H9 (cell line): ENCODE data around the gene SLC5A2. TPM values are rescaled to one million over a fixed set of nuclear protein-coding genes. Genes with fewer than 3 reads are reported as not detected.
A peak's percentile ranks its signal among the peaks of the same experiment; 100 is the strongest.
"Not testable (repeated sequence)": the region's sequence is repeated elsewhere in the genome, so short reads cannot be mapped to it uniquely, and the experiment has no call there.

Experiments
- DNase-seq: peaks from one replicate; pipeline ENCODE4 v3.0.0-alpha.2; 2017
- H2AFZ ChIP-seq: one replicate; pipeline ENCODE4 v1.6.1; 2013; ENCODE audit warnings: mild to moderate bottlenecking, low read length, control low read depth, moderate library complexity
- H2AK5ac ChIP-seq: 2 replicates; pipeline ENCODE4 v1.6.1; 2013; ENCODE audit warnings: low read length, control low read depth, mixed read lengths; ENCODE audit not compliant: insufficient read length
- H2BK120ac ChIP-seq: one replicate; pipeline ENCODE4 v1.6.1; 2013; ENCODE audit warnings: low read depth, mild to moderate bottlenecking, low read length, control low read depth, inconsistent platforms; ENCODE audit not compliant: poor library complexity, severe bottlenecking
- H2BK12ac ChIP-seq: 2 replicates; pipeline ENCODE4 v1.6.1; 2013; ENCODE audit warnings: low read length, control low read depth, mixed read lengths, low read depth; ENCODE audit not compliant: insufficient read length
- H2BK15ac ChIP-seq: 2 replicates; pipeline ENCODE4 v1.6.1; 2013; ENCODE audit warnings: low read depth, low read length, control low read depth
- H2BK20ac ChIP-seq: one replicate; pipeline ENCODE4 v1.6.1; 2013; ENCODE audit warnings: low read depth, mild to moderate bottlenecking, low read length, control low read depth, inconsistent platforms; ENCODE audit not compliant: poor library complexity, severe bottlenecking
- H2BK5ac ChIP-seq: 2 replicates; pipeline ENCODE4 v1.6.1; 2013; ENCODE audit warnings: low read length, control low read depth, mixed read lengths; ENCODE audit not compliant: insufficient read length
- H3K14ac ChIP-seq: 2 replicates; pipeline ENCODE4 v1.6.1; 2013; ENCODE audit warnings: low read length, control low read depth; ENCODE audit not compliant: insufficient read depth
- H3K18ac ChIP-seq: 2 replicates; pipeline ENCODE4 v1.6.1; 2013; ENCODE audit warnings: low read depth, mild to moderate bottlenecking, mixed read lengths, low read length, control low read depth; ENCODE audit not compliant: insufficient read length
- H3K23ac ChIP-seq: 2 replicates; pipeline ENCODE4 v1.6.1; 2013; ENCODE audit warnings: low read length, control low read depth, mixed read lengths, low read depth; ENCODE audit not compliant: insufficient read length
- H3K23me2 ChIP-seq: 2 replicates; pipeline ENCODE4 v1.6.1; 2013; ENCODE audit warnings: low read depth, mild to moderate bottlenecking, mixed read lengths, low read length, control low read depth; ENCODE audit not compliant: insufficient read length, poor library complexity, severe bottlenecking
- H3K27ac ChIP-seq: 2 replicates; pipeline ENCODE4 v1.5.1; 2013; ENCODE audit warnings: low read length, control low read depth, mixed read lengths, low read depth; ENCODE audit not compliant: insufficient read length
- H3K27me3 ChIP-seq: 2 replicates; pipeline ENCODE4 v1.6.1; 2013; ENCODE audit warnings: low read length, control low read depth, inconsistent platforms; ENCODE audit not compliant: insufficient read depth
- H3K4ac ChIP-seq: 2 replicates; pipeline ENCODE4 v1.6.1; 2013; ENCODE audit warnings: low read depth, mild to moderate bottlenecking, control low read depth, inconsistent platforms, low read length, moderate library complexity
- H3K4me1 ChIP-seq: 2 replicates; pipeline ENCODE4 v1.6.1; 2013; ENCODE audit warnings: low read length, control low read depth, inconsistent platforms; ENCODE audit not compliant: insufficient read depth
- H3K4me2 ChIP-seq: 2 replicates; pipeline ENCODE4 v1.6.1; 2013; ENCODE audit warnings: low read length, control low read depth, mixed read lengths; ENCODE audit not compliant: insufficient read length, insufficient read depth
- H3K56ac ChIP-seq: 2 replicates; pipeline ENCODE4 v1.6.1; 2013; ENCODE audit warnings: low read depth, mild to moderate bottlenecking, mixed read lengths, low read length, control low read depth; ENCODE audit not compliant: insufficient read length
- H3K79me1 ChIP-seq: 2 replicates; pipeline ENCODE4 v1.6.1; 2013; ENCODE audit warnings: low read depth, mild to moderate bottlenecking, moderate library complexity, low read length, control low read depth, inconsistent platforms; ENCODE audit not compliant: insufficient read depth, poor library complexity, severe bottlenecking
- H3K79me2 ChIP-seq: 2 replicates; pipeline ENCODE4 v1.6.1; 2013; ENCODE audit warnings: low read length, control low read depth, inconsistent platforms; ENCODE audit not compliant: insufficient read depth
- H3K9ac ChIP-seq: 2 replicates; pipeline ENCODE4 v1.6.1; 2013; ENCODE audit warnings: low read length, control low read depth, mixed read lengths; ENCODE audit not compliant: insufficient read length; ENCODE audit errors: extremely low read depth
- H3K9me3 ChIP-seq: one replicate; pipeline ENCODE4 v1.6.1; 2013; ENCODE audit warnings: low read depth, low read length, inconsistent platforms; ENCODE audit not compliant: control insufficient read depth
- H3T11ph ChIP-seq: one replicate; pipeline ENCODE4 v1.6.1; 2013; ENCODE audit warnings: mild to moderate bottlenecking, low read length, control low read depth, inconsistent platforms
- H4K20me1 ChIP-seq: one replicate; pipeline ENCODE4 v1.6.1; 2013; ENCODE audit not compliant: control insufficient read depth, insufficient read length, insufficient read depth
- H4K5ac ChIP-seq: 2 replicates; pipeline ENCODE4 v1.6.1; 2013; ENCODE audit warnings: low read depth, mild to moderate bottlenecking, mixed read lengths, low read length, control low read depth; ENCODE audit not compliant: insufficient read length
- H4K8ac ChIP-seq: replicated peaks from 2 replicates; pipeline ENCODE4 v1.6.1; 2013; ENCODE audit warnings: low read length, control low read depth, mixed read lengths, low read depth; ENCODE audit not compliant: insufficient read length
- H4K91ac ChIP-seq: 2 replicates; pipeline ENCODE4 v1.6.1; 2013; ENCODE audit warnings: low read depth, mild to moderate bottlenecking, moderate library complexity, mixed read lengths, low read length, control low read depth; ENCODE audit not compliant: insufficient read length
- H3K27ac Mint-ChIP-seq, 3 experiments: 2 replicates in 2 of 3; 3 replicates in 1 of 3; pipeline ENCODE4 v1.8.0; 2020 to 2021; ENCODE audit warnings: mixed read lengths in 3 of 3, mild to moderate bottlenecking in 1 of 3, moderate library complexity in 1 of 3
- H3K27me3 Mint-ChIP-seq: 2 replicates; pipeline ENCODE4 v1.8.0; 2021; ENCODE audit warnings: low read depth, mild to moderate bottlenecking, moderate library complexity, mixed read lengths
- H3K36me3 Mint-ChIP-seq, 3 experiments: 2 replicates in 2 of 3; 3 replicates in 1 of 3; pipeline ENCODE4 v1.8.0; 2020 to 2021; ENCODE audit warnings: low read depth in 3 of 3, mixed read lengths in 3 of 3; ENCODE audit not compliant: insufficient read depth in 1 of 3
- H3K4me1 Mint-ChIP-seq, 2 experiments: 2 replicates each; pipeline ENCODE4 v1.8.0; 2020; ENCODE audit warnings: mixed read lengths in 2 of 2
- H3K4me3 Mint-ChIP-seq, 2 experiments: 2 replicates in 1 of 2; 3 replicates in 1 of 2; pipeline ENCODE4 v1.8.0; 2020 to 2021; ENCODE audit warnings: mild to moderate bottlenecking in 2 of 2, mixed read lengths in 2 of 2, moderate library complexity in 1 of 2
- H3K9me3 Mint-ChIP-seq, 2 experiments: 2 replicates in 1 of 2; 3 replicates in 1 of 2; pipeline ENCODE4 v1.8.0; 2020; ENCODE audit warnings: mild to moderate bottlenecking in 2 of 2, mixed read lengths in 2 of 2, moderate library complexity in 1 of 2
- CTCF ChIP-seq: fragments of 200-600 bp; sonication (generic); conservative IDR thresholded peaks from 3 replicates; pipeline ENCODE4 v1.8.0; 2021; ENCODE audit warnings: antibody characterized with exemption, mild to moderate bottlenecking
- WGBS: extraction: QIAGEN DNeasy Blood & Tissue Kit; methylation state at CpG from one replicate; pipeline ENCODE4 v1.1.7; 2013; ENCODE audit warnings: missing lambda C conversion rate, low lambda C conversion rate, mixed read lengths; ENCODE audit not compliant: insufficient read length; ENCODE audit errors: extremely low coverage; 5-methylcytosine and 5-hydroxymethylcytosine counted together
- total RNA-seq: library from RNA; stranded (reverse); gene quantifications from 2 replicates; pipeline ENCODE4 v1.2.1, GENCODE V29; 2021

The SLC5A2 gene
- total RNA-seq, 1 experiment from 2014 or later, result 0.52 TPM

- Histone ChIP-seq H3K4ac (no peak overlapping the region), H2BK5ac (no peak overlapping the region), H2BK12ac (no peak overlapping the region), H3K4me2 (no peak overlapping the region), H2BK15ac (no peak overlapping the region), H3K18ac (no peak overlapping the region), H3K9me3 (peaks cover 5% of the 10 kb centered on the region), H3K56ac (no peak overlapping the region), H3K14ac (no peak overlapping the region; the same call in 1 of the 2 replicates), H3K79me1 (no peaks in the 10 kb centered on the region), H2AK5ac (no peak overlapping the region), H3K27me3 (no peaks in the 10 kb centered on the region), H4K91ac (no peak overlapping the region), H3K4me1 (no peaks in the 10 kb centered on the region), H3K27ac (no peak overlapping the region), H3K23me2 (peaks cover 9% of the 10 kb centered on the region), H4K5ac (no peak overlapping the region), H2AFZ (no peak overlapping the region), H4K8ac (no peak overlapping the region), H4K20me1 (no peaks in the 10 kb centered on the region), H3K79me2 (no peaks in the 10 kb centered on the region), H3T11ph (no peak overlapping the region), H3K9ac (no peak overlapping the region), H2BK120ac (no peak overlapping the region), H2BK20ac (no peak overlapping the region), H3K23ac (no peak overlapping the region)
- H3K36me3 Mint-ChIP-seq, result peaks cover 3 to 19% (median 12%) of the 10 kb centered on the region in 3 experiments
- H3K4me1 Mint-ChIP-seq, result no peaks in the 10 kb centered on the region
- DNase-seq, result peak; percentile 34
- peak overlapping the region in 1 of 2 experiments; percentile 44; a peak in 2 of 5 replicates for H3K4me3 Mint-ChIP-seq
- no peak overlapping the region for H3K27ac Mint-ChIP-seq
- TF ChIP-seq CTCF, result no peak
- peaks cover 9% of the 10 kb centered on the region for H3K27me3 Mint-ChIP-seq
- WGBS, result no CpG with 5 or more reads among the region's 57 CpGs
- H3K9me3 Mint-ChIP-seq, result peaks cover 46 to 49% of the 10 kb centered on the region in 2 experiments
Observed at GRCh38 chr16:31537362-31538242, 54.7 kb downstream of the SLC5A2 start.

GRCh38 chr16:31538243-31538598 lies 55.3 kb downstream of the SLC5A2 start:
- WGBS, result no CpG with 5 or more reads among the region's 7 CpGs
- not testable (repeated sequence) for H3K27ac Mint-ChIP-seq, DNase-seq, H3K4ac ChIP-seq, H3K18ac ChIP-seq, H2BK20ac ChIP-seq, H3K27me3 Mint-ChIP-seq, H4K91ac ChIP-seq, H3K4me1 Mint-ChIP-seq, H4K20me1 ChIP-seq, H2BK15ac ChIP-seq, H2BK5ac ChIP-seq, H3K4me3 Mint-ChIP-seq, H3K23ac ChIP-seq, H3K27ac ChIP-seq, H2BK12ac ChIP-seq, H2BK120ac ChIP-seq, H4K5ac ChIP-seq, H3K9me3 ChIP-seq, H3K56ac ChIP-seq, H3K4me2 ChIP-seq, H3K23me2 ChIP-seq, H4K8ac ChIP-seq, H3K79me2 ChIP-seq, H2AFZ ChIP-seq, H3K27me3 ChIP-seq, H3K4me1 ChIP-seq, H2AK5ac ChIP-seq, H3T11ph ChIP-seq, H3K79me1 ChIP-seq, H3K14ac ChIP-seq, H3K9ac ChIP-seq
- Mint-ChIP-seq H3K9me3 (peaks cover 51 to 54% of the 10 kb centered on the region in 2 experiments), H3K36me3 (peaks cover 3 to 19% (median 12%) of the 10 kb centered on the region in 3 experiments)
